HG03175 (cell line): Measurements from ENCODE around the gene HEMK1.

Source experiments
- ATAC-seq: cut with Tn5 transposase; IDR thresholded peaks from one replicate; pipeline ENCODE4 v1.9.1; 2021; ENCODE audit warnings: mild to moderate bottlenecking, moderate library complexity; ENCODE audit not compliant: unreplicated experiment

HEMK1 gene

GRCh38 chr3:50542177-50543034, 26.9 kb upstream of the HEMK1 start:
- no peak for ATAC-seq

DNA sequence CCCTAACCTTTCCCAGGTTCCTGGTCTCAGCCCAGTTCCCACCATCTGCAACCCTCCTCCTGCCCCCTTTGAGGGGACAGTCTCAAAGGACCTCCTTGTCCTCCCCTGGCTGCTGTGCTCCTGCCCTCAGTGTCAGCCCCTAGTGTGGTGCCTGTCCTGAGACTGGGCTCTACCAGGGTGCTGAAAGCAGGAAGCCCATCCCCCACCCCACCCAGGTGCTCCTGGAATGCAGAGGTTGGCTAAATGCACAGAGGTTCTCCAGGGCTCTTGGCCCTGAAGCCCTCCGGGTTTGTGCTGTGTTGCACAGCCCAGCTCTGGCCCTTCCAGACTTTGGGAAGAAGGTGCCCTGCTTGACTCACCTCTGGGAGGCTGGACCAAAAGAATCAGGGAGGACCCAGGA, 23.5 kb upstream of the HEMK1 start:
- no peak for ATAC-seq

DNA sequence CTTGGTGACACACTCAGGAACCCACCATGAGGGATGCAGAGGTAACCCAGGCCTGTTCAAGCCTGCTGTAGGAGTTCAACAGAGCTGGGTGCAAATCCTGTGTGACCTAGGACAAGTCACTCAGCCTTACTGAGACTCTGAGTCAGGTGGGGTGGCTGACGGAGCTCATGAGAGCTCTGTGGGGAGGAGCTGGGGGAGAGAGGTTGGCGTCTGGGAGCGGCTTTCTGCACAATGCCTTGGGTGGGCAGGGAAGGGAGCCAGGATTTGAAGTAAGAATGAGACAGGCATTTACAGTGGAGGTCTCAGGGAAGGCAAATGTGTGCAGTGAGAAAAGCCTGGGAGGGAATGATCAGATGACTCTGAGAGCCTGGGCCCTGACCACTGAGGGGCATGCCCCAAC, 20.1 kb upstream of the HEMK1 start:
- ATAC-seq, result no peak

GRCh38 chr3:50550079-50550736, 19.1 kb upstream of the HEMK1 start:
- ATAC-seq, result no peak

GRCh38 chr3:50551054-50551659, 18.2 kb upstream of the HEMK1 start:
- no peak for ATAC-seq

DNA sequence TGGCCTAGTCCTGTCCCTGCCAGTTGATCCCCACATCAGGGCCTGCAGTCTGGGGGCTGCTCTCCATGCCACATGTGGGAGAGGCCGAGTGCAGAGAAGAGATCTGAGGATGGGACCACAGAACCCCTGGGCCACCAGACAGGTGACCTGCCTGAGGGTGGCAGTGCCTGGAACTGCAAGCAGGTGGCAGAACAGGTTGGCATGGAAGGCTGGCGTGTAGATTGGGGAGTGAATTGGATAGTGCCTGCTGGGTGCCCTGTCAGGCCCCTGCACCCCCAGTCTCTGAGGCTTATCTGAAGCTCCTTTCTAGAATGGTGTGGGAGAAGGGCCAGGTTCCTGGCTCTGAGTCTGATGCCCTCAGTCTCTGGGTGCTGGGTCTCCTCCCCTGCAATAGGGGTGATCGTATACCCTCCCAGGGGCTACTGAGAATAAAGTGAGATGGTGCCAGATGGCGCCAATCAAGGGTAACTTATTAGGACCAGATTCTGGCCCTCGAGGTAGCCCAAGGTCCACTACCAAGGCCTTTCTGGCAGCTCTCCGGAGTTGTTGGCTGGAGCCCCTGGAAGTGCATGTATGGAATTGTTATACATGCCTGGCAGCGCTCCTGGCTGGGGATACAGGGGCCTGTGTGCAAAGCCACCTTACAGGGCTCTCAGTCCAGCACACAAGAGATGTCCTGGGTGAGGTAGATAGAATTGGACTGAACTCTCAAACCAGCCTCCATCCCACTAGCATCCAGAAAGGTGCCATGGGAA, 17.5 kb upstream of the HEMK1 start:
- ATAC-seq, result no peak

DNA sequence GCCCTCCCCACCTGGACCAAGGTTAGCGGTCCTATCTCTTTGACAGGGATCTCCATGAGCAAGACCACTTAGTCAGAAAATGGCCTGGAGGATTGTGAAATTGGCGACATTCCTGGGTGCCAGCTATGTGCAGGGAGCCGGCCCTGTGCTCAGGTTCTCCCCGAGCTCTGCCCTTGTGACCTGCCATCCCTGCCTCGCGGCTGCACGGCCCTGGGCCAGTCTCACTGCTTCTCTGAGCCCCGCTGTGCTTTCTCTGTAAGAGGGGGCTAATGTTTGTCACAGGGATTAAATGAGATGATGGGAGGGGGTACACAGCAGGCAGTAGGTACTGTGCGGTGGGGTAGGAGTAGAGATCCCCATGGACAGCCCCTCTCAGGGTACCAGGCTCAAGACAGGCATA, 16.7 kb upstream of the HEMK1 start:
- ATAC-seq, result no peak

DNA sequence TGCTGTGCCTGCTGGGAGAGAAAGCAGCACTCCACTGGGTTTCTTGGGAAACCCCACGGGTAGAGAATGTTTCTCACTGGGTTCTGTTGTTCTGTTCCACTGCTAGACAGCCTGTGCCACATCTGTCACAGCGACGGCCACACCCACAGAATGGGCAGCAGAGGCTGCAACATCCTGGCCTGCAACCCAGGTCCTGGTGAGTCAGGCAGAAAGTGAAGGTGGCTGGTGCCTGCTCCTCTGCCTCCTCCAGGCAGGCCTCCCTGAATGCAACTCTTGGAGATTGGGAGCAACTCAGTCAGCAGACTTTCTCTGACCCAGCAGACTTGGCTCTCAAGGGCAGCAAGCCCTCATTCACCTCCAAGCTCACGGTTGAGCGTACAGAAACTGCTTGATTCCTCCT, 14.8 kb upstream of the HEMK1 start:
- ATAC-seq, result no peak

GRCh38 chr3:50557106-50557505, 12.2 kb upstream of the HEMK1 start:
- no peak for ATAC-seq

- no peak for ATAC-seq
Observed at GRCh38 chr3:50557915-50558314, 11.4 kb upstream of the HEMK1 start.

- no peak for ATAC-seq
Observed at GRCh38 chr3:50559702-50560101, 9.6 kb upstream of the HEMK1 start.

DNA sequence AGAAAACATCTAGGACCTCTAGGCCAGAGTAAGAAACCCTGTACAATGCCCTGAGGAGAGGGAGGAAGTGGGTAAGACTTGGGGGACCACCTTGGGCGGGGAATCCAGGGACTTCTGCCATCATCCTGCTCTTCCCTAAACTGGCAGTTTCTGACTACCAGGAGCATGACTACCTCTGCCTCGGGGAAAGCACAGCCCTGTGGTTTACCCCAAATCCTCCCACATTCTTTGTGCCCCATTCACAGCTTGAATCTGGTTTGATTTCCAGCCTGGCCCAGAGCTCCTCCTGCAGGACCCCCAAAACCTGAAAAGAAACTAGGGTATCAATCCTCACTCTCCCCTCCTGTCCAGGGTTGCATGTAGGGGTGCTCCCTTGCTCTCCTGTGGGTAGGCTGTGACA, 6.5 kb upstream of the HEMK1 start:
- no peak for ATAC-seq

- no peak for ATAC-seq
Observed at GRCh38 chr3:50563867-50564266, 5.5 kb upstream of the HEMK1 start.

GRCh38 chr3:50564321-50564720, 5.0 kb upstream of the HEMK1 start:
- ATAC-seq, result no peak

GRCh38 chr3:50567011-50567385, 2.3 kb upstream of the HEMK1 start:
- ATAC-seq, result no peak

DNA sequence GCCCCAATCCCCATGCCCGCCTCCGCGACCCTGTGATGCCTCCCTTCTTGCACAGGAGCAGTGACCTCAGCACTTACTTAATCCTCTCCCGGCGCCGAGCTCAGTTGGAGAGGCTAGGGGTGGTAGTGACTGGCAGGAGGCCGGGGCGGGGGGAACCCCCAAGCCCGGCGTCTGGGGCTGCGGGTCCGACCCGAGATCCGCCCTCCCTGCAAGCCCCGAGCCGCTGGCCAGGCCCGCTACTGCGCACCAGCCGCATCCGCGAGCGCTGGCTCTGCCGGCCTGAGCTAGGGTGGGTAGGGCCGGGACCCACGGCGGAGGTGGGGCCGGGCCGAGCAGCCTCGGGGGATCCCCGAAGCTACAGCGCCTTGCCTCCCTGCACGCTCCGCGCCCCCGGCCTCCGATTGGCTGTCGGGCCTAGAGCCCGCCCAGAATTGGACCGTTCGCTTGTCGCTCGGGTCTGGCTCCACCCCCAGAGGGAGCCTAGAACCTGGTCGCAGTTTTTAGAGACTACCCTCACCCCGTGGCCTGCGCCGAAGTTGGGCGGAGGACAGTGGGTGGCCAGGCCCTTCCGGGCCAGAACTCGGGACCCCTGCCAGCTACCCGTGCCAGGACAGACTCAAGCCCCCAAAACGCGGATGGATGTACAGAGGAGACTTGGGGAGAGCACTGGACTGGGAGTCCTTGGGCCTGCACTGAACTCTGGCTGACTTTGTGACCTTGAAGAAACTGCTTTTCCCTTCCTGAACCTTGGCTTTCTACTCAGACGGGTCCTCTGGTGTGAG, 1.7 kb upstream of the HEMK1 start, which contains the start of gene C3orf18:
Gene C3orf18, minus strand, starts transcription at position 362 of the 782 bp plus-strand sequence. CDS start 2,048 bp downstream, outside the sequence.
- peak; percentile 75 for ATAC-seq

DNA sequence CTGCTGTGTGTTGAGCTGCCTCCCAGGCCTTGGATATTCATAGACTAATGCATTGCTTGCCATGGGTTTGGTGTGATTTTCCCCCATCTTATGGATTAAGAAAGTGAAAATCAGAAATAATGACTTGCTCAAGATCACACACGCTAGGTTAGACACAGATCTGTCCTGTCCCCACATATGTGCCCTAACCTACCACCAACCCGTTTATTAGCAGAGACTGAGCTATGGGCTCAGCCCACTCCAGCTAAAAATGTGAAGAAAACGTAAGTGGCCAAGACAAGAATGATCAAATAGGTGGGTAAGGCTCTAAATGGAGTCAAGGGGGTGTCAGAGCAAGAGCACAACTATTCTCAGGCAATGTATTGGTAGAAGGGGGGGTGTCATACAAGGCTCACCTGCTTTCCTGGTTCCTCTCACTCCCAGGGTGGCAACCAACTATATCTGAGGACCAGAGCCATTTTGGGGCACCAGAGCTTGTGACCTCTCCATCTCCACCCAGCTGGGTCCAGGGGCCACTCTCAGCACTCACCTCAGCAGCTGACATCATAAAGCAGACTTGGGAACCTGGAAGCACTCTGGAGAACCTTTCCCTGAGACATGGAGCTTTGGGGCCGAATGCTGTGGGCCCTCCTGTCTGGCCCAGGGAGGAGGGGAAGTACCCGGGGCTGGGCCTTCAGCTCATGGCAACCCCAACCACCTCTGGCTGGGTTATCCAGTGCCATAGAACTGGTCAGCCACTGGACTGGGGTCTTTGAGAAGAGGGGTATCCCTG, 1.4 kb downstream of the HEMK1 start:
- no peak for ATAC-seq

DNA sequence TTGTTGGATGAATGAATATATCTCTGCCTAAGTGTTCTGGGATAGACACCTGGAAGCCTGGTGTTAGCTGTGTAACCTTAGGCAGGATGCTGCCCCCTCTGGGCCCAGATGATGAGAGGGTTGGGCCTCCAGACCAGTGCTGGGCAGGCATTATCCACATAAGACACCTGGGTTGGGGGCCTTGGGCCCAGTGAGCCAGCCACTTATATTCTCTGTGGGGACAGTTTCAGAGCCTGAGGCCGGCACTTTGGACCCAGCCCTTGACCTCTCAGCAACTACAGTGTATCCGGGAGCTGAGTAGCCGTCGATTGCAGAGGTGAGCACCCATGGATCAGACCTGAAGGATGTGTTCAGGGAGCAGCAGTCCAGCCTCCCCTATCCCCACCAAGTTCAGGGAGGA, 2.2 kb downstream of the HEMK1 start:
- no peak for ATAC-seq

- no peak for ATAC-seq
Observed at GRCh38 chr3:50572158-50572557, 2.8 kb downstream of the HEMK1 start.
